ENCODE data around the gene C19orf44.
A peak's percentile ranks its signal among the peaks of the same experiment; 100 is the strongest.

Gene C19orf44

GRCh38 chr19:16470541-16470910 lies 25.7 kb upstream of the C19orf44 start:
- no peak for TF ChIP-seq CTCF (IDR thresholded peaks at IDR 0.05; ENCODE audit: borderline replicate concordance, insufficient read depth, low read depth, low read length)
- peak overlapping the region; percentile 94 for H3K4me3 ChIP-seq (ENCODE audit: low read depth, low read length)

GRCh38 chr19:16470911-16471811 lies 25.0 kb upstream of the C19orf44 start:
- peak overlapping the region; percentile 94 for H3K4me3 ChIP-seq (ENCODE audit: low read depth, low read length)
- no peak for TF ChIP-seq CTCF (IDR thresholded peaks at IDR 0.05; ENCODE audit: borderline replicate concordance, insufficient read depth, low read depth, low read length)

- peak overlapping the region; percentile 79 for H3K4me3 ChIP-seq (ENCODE audit: low read depth, low read length)
Measured at GRCh38 chr19:16472559-16472899, 23.7 kb upstream of the C19orf44 start.

GRCh38 chr19:16472992-16473391 lies 23.2 kb upstream of the C19orf44 start:
- H3K4me3 ChIP-seq (ENCODE audit: low read depth, low read length): no peak overlapping the region

GRCh38 chr19:16473875-16474392 lies 22.3 kb upstream of the C19orf44 start:
- no peak overlapping the region for H3K4me3 ChIP-seq (ENCODE audit: low read depth, low read length)
- no peak for TF ChIP-seq CTCF (IDR thresholded peaks at IDR 0.05; ENCODE audit: borderline replicate concordance, insufficient read depth, low read depth, low read length)

More at GRCh38 chr19:16472992-16473391, 23.2 kb upstream of the C19orf44 start:
- TF ChIP-seq CTCF (IDR thresholded peaks at IDR 0.05; ENCODE audit: borderline replicate concordance, insufficient read depth, low read depth, low read length): no peak

- no peak overlapping the region for H3K4me3 ChIP-seq (ENCODE audit: low read depth, low read length)
- no peak for TF ChIP-seq CTCF (IDR thresholded peaks at IDR 0.05; ENCODE audit: borderline replicate concordance, insufficient read depth, low read depth, low read length)
Measured at GRCh38 chr19:16476401-16476800, 19.8 kb upstream of the C19orf44 start.

- H3K4me3 ChIP-seq (ENCODE audit: low read depth, low read length): no peak overlapping the region
- TF ChIP-seq CTCF (IDR thresholded peaks at IDR 0.05; ENCODE audit: borderline replicate concordance, insufficient read depth, low read depth, low read length): no peak
Measured at GRCh38 chr19:16477311-16477710, 18.9 kb upstream of the C19orf44 start.

All from GM12875 (cell line).